MM.1S (cell line): ENCODE data around the gene RANBP2.

Experiments used
- CTCF ChIP-seq: fragments of 300-600 bp; sonication (generic); IDR thresholded peaks from 2 replicates; pipeline ENCODE4 v1.5.1; 2016; ENCODE audit warnings: antibody characterized with exemption, low read length, mixed read lengths
- EZH2 ChIP-seq: fragments of 300-600 bp; sonication (generic); optimal IDR thresholded peaks from 2 replicates; pipeline ENCODE3; 2017; ENCODE audit warnings: low read depth, mild to moderate bottlenecking, antibody characterized with exemption, low read length, mixed read lengths
- EZH2phosphoT487 ChIP-seq: fragments of 300-600 bp; sonication (generic); IDR thresholded peaks from 2 replicates; pipeline ENCODE4 v1.6.1; 2018; ENCODE audit warnings: antibody characterized with exemption, low read length

- no peak for TF ChIP-seq CTCF
- TF ChIP-seq EZH2phosphoT487: no peak
- TF ChIP-seq EZH2: no peak
Observed at GRCh38 chr2:108806371-108807113, 87.3 kb downstream of the RANBP2 start.
